CD14-positive monocyte (primary cell): ENCODE data around the gene SEPTIN5. TPM values are rescaled to one million over a fixed set of nuclear protein-coding genes. Genes with fewer than 3 reads are reported as not detected.

Experiments used
- DNase-seq, 3 donors: peaks; one replicate each; pipeline ENCODE4 v3.0.0-alpha.2; 2011 to 2022
- H2AFZ ChIP-seq: 2 replicates; pipeline ENCODE4 v1.6.0; 2012; ENCODE audit warnings: mild to moderate bottlenecking, low read depth, low read length, inconsistent platforms; ENCODE audit not compliant: insufficient read depth, poor library complexity, severe bottlenecking
- H3K27ac ChIP-seq, 2 donors: 1 replicate in 1 of 2; 2 replicates in 1 of 2; pipeline ENCODE4 v1.5.1; 2012 to 2013; ENCODE audit warnings: low read length in 2 of 2, control low read depth in 1 of 2, inconsistent platforms in 1 of 2, low read depth in 1 of 2, mild to moderate bottlenecking in 1 of 2
- H3K27me3 ChIP-seq, 2 donors: one replicate each; pipeline versions ENCODE4 v1.6.0 to v1.6.1; 2011 to 2013; ENCODE audit warnings: low read length in 2 of 2; ENCODE audit not compliant: control insufficient read depth in 2 of 2, insufficient read depth in 2 of 2
- H3K36me3 ChIP-seq, 2 donors: replicated peaks in 1 of 2; 1 replicate in 1 of 2; 2 replicates in 1 of 2; pipeline versions ENCODE4 v1.5.1 to v1.6.1; 2012 to 2013; ENCODE audit warnings: low read length in 2 of 2, control low read depth in 1 of 2, inconsistent platforms in 1 of 2, mild to moderate bottlenecking in 1 of 2; ENCODE audit not compliant: insufficient read depth in 2 of 2, control insufficient read depth in 1 of 2
- H3K4me1 ChIP-seq, 2 donors: 1 replicate in 1 of 2; 2 replicates in 1 of 2; pipeline versions ENCODE4 v1.5.1 to v1.6.1; 2012 to 2013; ENCODE audit warnings: low read length in 2 of 2, control low read depth in 1 of 2, inconsistent platforms in 1 of 2, mild to moderate bottlenecking in 1 of 2, moderate library complexity in 1 of 2; ENCODE audit not compliant: insufficient read depth in 2 of 2, control insufficient read depth in 1 of 2
- H3K4me2 ChIP-seq: replicated peaks from 2 replicates; pipeline ENCODE3; 2012; ENCODE audit warnings: low read length, moderate library complexity, mild to moderate bottlenecking; ENCODE audit not compliant: poor library complexity, severe bottlenecking; ENCODE audit errors: extremely low read depth
- H3K4me3 ChIP-seq, 3 experiments: fragments of 200-600 bp in 1 of 3; sonication (generic) in 1 of 3; replicated peaks in 1 of 3; 1 replicate in 2 of 3; 2 replicates in 1 of 3; pipeline ENCODE4 v1.5.1; 2011 to 2013; ENCODE audit warnings: low read length in 3 of 3, mild to moderate bottlenecking in 3 of 3, control low read depth in 2 of 3, low read depth in 2 of 3, inconsistent platforms in 1 of 3, moderate library complexity in 1 of 3
- H3K79me2 ChIP-seq: 2 replicates; pipeline ENCODE4 v1.6.0; 2012; ENCODE audit warnings: mild to moderate bottlenecking, control low read depth, inconsistent platforms, low read length, moderate library complexity; ENCODE audit not compliant: insufficient read depth
- H3K9ac ChIP-seq: 2 replicates; pipeline ENCODE4 v1.6.0; 2017; ENCODE audit warnings: low read length, mild to moderate bottlenecking; ENCODE audit not compliant: insufficient read depth, poor library complexity, severe bottlenecking
- H3K9me3 ChIP-seq, 2 donors: replicated peaks in 1 of 2; 1 replicate in 1 of 2; 2 replicates in 1 of 2; pipeline versions ENCODE4 v1.5.1 to v1.6.1; 2012 to 2013; ENCODE audit warnings: low read length in 2 of 2, control low read depth in 1 of 2; ENCODE audit not compliant: control insufficient read depth in 1 of 2, insufficient read depth in 1 of 2
- H4K20me1 ChIP-seq: 2 replicates; pipeline ENCODE4 v1.6.0; 2012; ENCODE audit warnings: mild to moderate bottlenecking, low read length, control low read depth, moderate library complexity; ENCODE audit not compliant: insufficient read depth
- H3K27ac Mint-ChIP-seq, 7 donors: one replicate each; pipeline ENCODE4 v1.8.0; 2020; ENCODE audit warnings: mild to moderate bottlenecking in 7 of 7, mixed read lengths in 7 of 7, moderate library complexity in 6 of 7, inconsistent platforms in 2 of 7
- H3K27me3 Mint-ChIP-seq, 3 donors: one replicate each; pipeline ENCODE4 v1.8.0; 2021 to 2022; ENCODE audit warnings: low read depth in 3 of 3, mild to moderate bottlenecking in 3 of 3, mixed read lengths in 3 of 3, moderate library complexity in 3 of 3, inconsistent platforms in 1 of 3
- H3K36me3 Mint-ChIP-seq, 2 donors: one replicate each; pipeline ENCODE4 v1.8.0; 2020; ENCODE audit warnings: mixed read lengths in 2 of 2, inconsistent platforms in 1 of 2, mild to moderate bottlenecking in 1 of 2
- H3K4me1 Mint-ChIP-seq: one replicate; pipeline ENCODE4 v1.8.0; 2020; ENCODE audit warnings: mild to moderate bottlenecking, mixed read lengths
- H3K4me3 Mint-ChIP-seq, 2 donors: one replicate each; pipeline ENCODE4 v1.8.0; 2020; ENCODE audit warnings: mild to moderate bottlenecking in 2 of 2, mixed read lengths in 2 of 2, moderate library complexity in 1 of 2
- H3K9me3 Mint-ChIP-seq, 7 donors: one replicate each; pipeline ENCODE4 v1.8.0; 2020 to 2022; ENCODE audit warnings: mixed read lengths in 7 of 7, mild to moderate bottlenecking in 6 of 7, moderate library complexity in 6 of 7, inconsistent platforms in 2 of 7
- WGBS: methylation state at CpG from one replicate; pipeline ENCODE4 v1.1.5; 2013; ENCODE audit warnings: missing lambda C conversion rate; ENCODE audit not compliant: insufficient coverage; 5-methylcytosine and 5-hydroxymethylcytosine counted together
- intact Hi-C, 2 donors: fragments of 100-400 bp; cut with micrococcal nuclease; formaldehyde crosslinking; loops; one replicate each; pipeline versions ENCODE4 v1.15.0 to v1.15.1; 2023
- polyA plus RNA-seq, 3 donors: library from polyadenylated mRNA; depleted of rRNA in 1 of 3; unstranded in 2 of 3; stranded (reverse) in 1 of 3; fragments of 300-500 nt in 2 of 3; fragments of >200 nt in 1 of 3; fragmentation: Illumina TruSeq in 2 of 3; gene quantifications; 1 replicate in 2 of 3; 2 replicates in 1 of 3; pipeline ENCODE4 v1.2.3, GENCODE V29; 2012 to 2021
- TF ChIP-seq, protein P1 (sequence below): fragments of 200-600 bp; IDR thresholded peaks from one replicate; pipeline ENCODE4 v1.8.0; 2022; ENCODE audit warnings: antibody characterized with exemption, mild to moderate bottlenecking

Gene SEPTIN5
- polyA plus RNA-seq, 3 donors, result 0.50 to 0.64 TPM; not detected in 1

DNA sequence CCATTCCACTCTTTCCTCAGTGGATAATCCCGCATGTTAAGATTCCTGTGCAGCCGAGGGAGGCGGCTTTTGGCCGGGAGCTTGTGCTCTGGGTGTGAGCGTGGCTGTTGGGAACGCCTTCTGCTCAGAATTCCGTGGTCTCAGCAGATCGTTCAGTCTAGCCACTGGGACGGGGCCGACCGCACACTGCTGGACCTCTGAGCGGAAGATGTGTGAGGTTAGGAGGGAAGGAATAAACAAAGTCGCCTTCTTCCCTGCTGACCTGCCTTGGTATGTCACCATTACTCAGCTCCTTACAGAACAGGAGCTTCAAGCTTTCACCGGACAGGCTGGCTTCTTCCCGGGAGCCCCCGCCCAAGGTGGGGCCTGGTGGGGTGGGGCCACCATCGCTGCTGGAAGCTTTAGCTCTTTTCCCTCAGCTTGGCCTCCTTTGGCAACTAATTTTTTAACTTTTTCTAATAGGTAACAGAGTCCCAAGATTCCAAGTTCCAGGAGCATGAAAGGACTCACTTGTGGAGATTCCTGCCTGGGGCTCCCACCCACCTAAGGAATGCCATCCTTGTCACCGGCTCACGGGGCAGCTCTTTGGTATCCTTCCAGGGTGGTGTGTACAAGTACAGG is 22.5 kb upstream of the SEPTIN5 start:
- H2AFZ ChIP-seq, result no peak overlapping the region
- no peak for DNase-seq
- intact Hi-C loops, result no loop called here

DNA sequence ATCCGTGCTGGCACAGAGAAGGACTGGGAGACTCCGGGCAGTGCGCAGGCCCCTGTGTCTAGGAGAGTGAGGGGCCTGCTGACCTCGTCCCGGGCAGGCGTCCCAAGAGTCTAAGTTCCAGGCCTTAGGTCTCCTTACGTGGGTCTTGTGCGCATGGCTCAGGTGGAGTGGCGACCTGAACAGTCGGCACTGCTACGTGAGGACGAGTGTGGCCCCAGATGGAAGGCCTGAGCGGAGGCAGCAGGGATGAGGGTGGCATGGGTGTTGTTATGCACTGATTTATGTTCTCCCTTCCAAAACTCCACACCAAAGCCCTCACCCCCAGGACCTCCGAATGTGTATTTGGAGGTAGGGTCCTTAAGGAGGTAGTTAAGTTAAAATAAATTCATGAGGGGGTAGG is 20.7 kb upstream of the SEPTIN5 start:
- intact Hi-C loops, result no loop called here
- Mint-ChIP-seq H3K36me3 (no peaks in the 10 kb centered on the region), H3K9me3 (peaks cover 0 to 2% (median 0%) of the 10 kb centered on the region in 7 donors)

More for the DNA sequence above, 22.5 kb upstream of the SEPTIN5 start:
- H3K4me1 Mint-ChIP-seq, result peaks cover 44% of the 10 kb centered on the region
- peaks cover 37 to 38% of the 10 kb centered on the region in 2 donors for H3K4me1 ChIP-seq
- peak overlapping the region in 1 of 2 donors; percentile 45 for H3K4me3 Mint-ChIP-seq
- no peaks in the 10 kb centered on the region for H3K36me3 Mint-ChIP-seq
- peaks cover 0 to 2% (median 0%) of the 10 kb centered on the region in 7 donors for H3K9me3 Mint-ChIP-seq
- H3K27ac Mint-ChIP-seq, result no peak overlapping the region
- TF ChIP-seq, protein P1, sequence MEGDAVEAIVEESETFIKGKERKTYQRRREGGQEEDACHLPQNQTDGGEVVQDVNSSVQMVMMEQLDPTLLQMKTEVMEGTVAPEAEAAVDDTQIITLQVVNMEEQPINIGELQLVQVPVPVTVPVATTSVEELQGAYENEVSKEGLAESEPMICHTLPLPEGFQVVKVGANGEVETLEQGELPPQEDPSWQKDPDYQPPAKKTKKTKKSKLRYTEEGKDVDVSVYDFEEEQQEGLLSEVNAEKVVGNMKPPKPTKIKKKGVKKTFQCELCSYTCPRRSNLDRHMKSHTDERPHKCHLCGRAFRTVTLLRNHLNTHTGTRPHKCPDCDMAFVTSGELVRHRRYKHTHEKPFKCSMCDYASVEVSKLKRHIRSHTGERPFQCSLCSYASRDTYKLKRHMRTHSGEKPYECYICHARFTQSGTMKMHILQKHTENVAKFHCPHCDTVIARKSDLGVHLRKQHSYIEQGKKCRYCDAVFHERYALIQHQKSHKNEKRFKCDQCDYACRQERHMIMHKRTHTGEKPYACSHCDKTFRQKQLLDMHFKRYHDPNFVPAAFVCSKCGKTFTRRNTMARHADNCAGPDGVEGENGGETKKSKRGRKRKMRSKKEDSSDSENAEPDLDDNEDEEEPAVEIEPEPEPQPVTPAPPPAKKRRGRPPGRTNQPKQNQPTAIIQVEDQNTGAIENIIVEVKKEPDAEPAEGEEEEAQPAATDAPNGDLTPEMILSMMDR, result no peak
- H3K79me2 ChIP-seq, result no peaks in the 10 kb centered on the region
- H3K4me3 ChIP-seq, result no peak overlapping the region
- H4K20me1 ChIP-seq, result no peaks in the 10 kb centered on the region
- H3K36me3 ChIP-seq, result no peaks in the 10 kb centered on the region
- 93% methylated on average over 12 of the region's 19 CpGs for WGBS
- H3K9me3 ChIP-seq, result no peaks in the 10 kb centered on the region
- no peaks in the 10 kb centered on the region for H3K27me3 ChIP-seq
- peak overlapping the region; percentile 20 for H3K4me2 ChIP-seq
- peaks cover 0 to 1% (median 0%) of the 10 kb centered on the region in 3 donors for H3K27me3 Mint-ChIP-seq
- no peak overlapping the region for H3K9ac ChIP-seq
- H3K27ac ChIP-seq, result peak overlapping the region in 1 of 2 donors; percentile 3

More for the DNA sequence above, 20.7 kb upstream of the SEPTIN5 start:
- no peaks in the 10 kb centered on the region for H3K36me3 ChIP-seq
- 98% methylated on average over 6 of the region's 14 CpGs for WGBS
- no peaks in the 10 kb centered on the region for H3K79me2 ChIP-seq
- no peak overlapping the region for H3K9ac ChIP-seq
- no peak overlapping the region for H3K27ac ChIP-seq
- H3K4me1 Mint-ChIP-seq, result peaks cover 26% of the 10 kb centered on the region
- no peaks in the 10 kb centered on the region for H4K20me1 ChIP-seq
- no peaks in the 10 kb centered on the region for H3K9me3 ChIP-seq
- H3K27me3 Mint-ChIP-seq, result peaks cover 0 to 3% (median 2%) of the 10 kb centered on the region in 3 donors
- H3K27me3 ChIP-seq, result no peaks in the 10 kb centered on the region
- H3K4me2 ChIP-seq, result no peak overlapping the region
- H3K4me3 Mint-ChIP-seq, result no peak overlapping the region
- H2AFZ ChIP-seq, result no peak overlapping the region
- DNase-seq, result no peak
- TF ChIP-seq, protein P1, result no peak
- no peak overlapping the region for H3K4me3 ChIP-seq
- H3K4me1 ChIP-seq, result peaks cover 20 to 21% of the 10 kb centered on the region in 2 donors
- H3K27ac Mint-ChIP-seq, result no peak overlapping the region
